ENCODE measurements around the gene METRN.

The METRN gene

GRCh38 chr16:714558-715476, at the start of gene METRN:
Gene METRN (plus strand): TSS chr16:715118. CDS start chr16:715290, 172 bp downstream.
- DNase-seq (ENCODE audit: low read depth): peak; percentile 86

DNA sequence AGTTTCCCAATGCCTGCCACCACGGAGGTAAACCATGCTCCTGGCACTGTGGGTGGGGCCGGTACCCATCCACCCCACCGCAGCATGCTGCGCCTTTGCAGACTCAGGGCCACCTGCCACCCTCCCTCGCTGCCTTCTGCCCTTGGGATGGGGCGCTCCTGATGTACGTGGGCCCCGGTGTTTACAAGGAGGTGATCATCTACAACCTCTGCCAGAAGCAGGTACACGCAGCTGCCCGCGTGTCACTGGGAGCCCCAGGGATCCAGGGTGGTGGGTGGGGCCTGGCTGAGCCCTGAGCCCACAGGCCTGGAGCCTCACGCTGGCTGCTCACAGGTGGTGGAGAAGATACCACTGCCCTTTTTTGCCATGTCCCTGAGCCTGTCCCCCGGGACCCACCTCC, 48.3 kb upstream of the METRN start:
- no peak for DNase-seq (ENCODE audit: low read depth)

- no peak for DNase-seq (ENCODE audit: low read depth)
Observed at GRCh38 chr16:667113-667779, 47.7 kb upstream of the METRN start.

DNA sequence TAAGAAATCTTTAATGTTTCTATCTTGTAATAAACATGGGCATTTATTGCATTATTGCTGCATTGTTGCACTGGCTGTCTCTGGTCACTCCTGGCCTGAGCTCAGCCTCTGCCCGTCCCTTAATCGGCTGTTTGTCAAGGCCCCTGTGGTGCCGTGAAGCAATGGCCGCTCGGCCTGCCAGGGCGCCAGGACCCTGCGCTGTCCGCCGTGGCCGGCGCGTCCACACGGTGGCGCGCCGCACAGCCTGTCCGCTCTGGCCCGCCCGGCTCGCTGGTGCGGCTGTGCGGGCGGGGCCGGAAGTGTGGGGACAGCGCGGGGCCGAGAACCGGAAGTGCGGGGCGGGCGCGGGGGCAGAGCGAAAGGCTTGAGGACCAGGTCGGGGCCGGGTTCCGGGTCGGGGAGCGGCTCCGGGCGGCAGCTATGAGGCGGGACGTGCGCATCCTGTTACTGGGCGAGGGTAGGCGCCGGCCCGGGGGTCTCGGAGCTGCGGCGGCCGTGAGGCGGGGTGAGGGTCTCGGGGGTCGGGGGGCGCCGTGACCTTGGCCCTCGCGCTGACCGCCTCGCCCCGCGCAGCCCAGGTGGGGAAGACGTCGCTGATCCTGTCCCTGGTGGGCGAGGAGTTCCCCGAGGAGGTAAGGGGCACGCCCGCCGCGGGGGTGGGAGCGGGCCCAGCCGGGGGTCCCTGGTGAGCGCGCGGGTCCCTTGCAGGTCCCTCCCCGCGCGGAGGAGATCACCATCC, 47.0 kb upstream of the METRN start, which contains the start of gene RHOT2:
Gene RHOT2, plus strand, starts transcription at position 353 of the 739 bp plus-strand sequence. Its CDS starts 68 bp downstream, at position 421.
- peak; percentile 93 for DNase-seq (ENCODE audit: low read depth)

GRCh38 chr16:668519-669171, 46.3 kb upstream of the METRN start:
- no peak for DNase-seq (ENCODE audit: low read depth)

DNA sequence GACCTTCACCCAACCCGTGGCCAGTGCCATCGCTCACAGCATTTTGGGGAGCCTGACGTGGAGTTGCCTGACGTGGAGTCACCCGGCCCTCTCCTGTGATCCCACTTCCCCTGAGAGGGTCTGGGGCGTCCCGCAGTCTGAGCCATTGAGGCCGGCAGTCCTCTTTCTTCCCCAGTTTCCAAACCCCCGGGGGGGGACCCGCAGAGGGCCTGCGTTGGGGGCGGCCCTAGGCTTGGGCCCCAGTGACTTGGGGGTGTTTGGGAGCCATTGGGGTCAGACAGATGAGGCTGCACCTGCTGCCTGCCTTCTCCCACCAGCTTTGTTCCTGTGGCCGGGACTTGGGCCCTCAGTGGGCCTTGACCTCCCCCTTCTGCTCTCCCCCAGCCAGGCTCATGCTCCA, 45.3 kb upstream of the METRN start:
- no peak for DNase-seq (ENCODE audit: low read depth)

DNA sequence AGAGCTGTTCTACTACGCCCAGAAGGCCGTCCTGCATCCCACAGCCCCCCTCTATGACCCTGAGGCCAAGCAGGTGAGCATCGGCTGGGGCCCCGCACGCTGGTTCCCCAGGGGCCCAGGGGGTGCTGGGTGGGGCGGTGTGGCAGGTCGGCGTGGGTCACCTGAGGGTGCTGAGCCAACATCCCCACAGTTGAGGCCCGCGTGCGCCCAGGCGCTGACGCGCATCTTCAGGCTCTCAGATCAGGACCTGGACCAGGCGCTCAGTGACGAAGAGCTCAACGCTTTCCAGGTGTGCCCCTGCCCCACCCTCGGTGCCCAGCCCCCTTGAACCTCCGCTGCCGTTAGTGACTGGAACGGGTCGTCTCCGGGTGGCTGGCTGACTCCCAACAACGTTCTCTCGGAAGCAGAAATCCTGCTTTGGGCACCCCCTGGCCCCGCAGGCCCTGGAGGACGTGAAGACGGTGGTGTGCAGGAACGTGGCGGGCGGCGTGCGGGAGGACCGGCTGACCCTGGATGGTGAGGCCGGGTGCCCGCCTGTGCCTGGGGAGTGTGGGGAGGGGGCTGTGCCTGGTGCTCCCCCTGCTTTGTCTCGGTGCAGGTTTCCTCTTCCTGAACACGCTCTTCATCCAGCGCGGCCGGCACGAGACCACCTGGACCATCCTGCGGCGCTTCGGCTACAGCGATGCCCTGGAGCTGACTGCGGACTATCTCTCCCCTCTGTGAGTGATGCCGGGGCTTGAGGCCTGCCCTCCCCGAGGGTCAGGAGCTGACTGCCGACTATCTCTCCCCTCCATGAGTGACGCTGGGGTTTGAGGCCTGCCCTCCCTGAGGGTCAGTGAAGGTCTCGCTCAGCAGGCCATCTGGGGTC, 44.2 kb upstream of the METRN start:
- no peak for DNase-seq (ENCODE audit: low read depth)

DNA sequence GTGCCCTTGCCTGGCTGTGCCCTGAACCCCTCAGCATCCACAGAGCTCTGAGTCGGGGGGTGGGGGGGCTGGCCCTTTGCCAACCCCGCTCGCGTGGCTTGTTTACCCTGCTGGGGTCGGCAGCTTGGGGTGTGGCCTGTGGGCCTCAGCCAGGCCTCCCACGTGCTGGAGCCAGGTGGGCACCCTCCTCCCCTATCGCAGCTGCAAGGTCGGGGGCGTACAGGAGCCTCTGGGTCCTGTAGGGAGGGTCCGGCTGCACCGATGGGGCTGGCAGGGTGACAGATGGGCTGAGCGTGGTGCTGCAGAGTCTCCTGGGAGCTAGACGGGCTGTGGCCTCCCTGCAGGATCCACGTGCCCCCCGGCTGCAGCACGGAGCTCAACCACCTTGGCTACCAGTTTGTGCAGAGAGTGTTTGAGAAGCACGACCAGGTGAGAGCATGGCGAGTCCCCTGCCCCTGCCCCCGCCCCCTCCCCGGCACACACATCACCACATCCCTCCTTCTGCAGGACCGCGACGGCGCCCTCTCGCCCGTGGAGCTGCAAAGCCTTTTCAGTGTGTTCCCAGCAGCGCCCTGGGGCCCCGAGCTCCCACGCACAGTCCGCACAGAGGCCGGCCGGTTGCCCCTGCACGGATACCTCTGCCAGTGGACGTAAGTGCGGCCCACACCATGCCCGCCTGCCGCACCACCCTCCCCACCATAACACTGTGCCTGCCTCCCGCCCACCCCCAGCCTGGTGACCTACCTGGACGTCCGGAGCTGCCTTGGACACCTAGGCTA, 43.4 kb upstream of the METRN start:
- no peak for DNase-seq (ENCODE audit: low read depth)

- DNase-seq (ENCODE audit: low read depth): no peak
Observed at GRCh38 chr16:672371-672770, 42.5 kb upstream of the METRN start.

DNA sequence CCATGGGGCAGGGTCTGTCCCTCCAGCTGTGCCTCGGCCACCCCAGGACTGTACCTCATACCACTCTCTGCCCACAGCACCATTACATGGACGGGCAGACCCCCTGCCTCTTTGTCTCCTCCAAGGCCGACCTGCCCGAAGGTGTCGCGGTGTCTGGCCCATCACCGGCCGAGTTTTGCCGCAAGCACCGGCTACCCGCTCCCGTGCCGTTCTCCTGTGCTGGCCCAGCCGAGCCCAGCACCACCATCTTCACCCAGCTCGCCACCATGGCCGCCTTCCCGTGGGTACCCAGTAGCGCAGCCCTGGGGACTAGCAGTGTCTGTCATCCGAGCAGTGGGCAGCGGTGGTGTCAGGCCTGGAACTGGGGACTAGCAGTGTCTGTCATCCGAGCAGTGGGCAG, 42.1 kb upstream of the METRN start:
- DNase-seq (ENCODE audit: low read depth): no peak

- no peak for DNase-seq (ENCODE audit: low read depth)
Observed at GRCh38 chr16:673399-673991, 41.4 kb upstream of the METRN start.

DNA sequence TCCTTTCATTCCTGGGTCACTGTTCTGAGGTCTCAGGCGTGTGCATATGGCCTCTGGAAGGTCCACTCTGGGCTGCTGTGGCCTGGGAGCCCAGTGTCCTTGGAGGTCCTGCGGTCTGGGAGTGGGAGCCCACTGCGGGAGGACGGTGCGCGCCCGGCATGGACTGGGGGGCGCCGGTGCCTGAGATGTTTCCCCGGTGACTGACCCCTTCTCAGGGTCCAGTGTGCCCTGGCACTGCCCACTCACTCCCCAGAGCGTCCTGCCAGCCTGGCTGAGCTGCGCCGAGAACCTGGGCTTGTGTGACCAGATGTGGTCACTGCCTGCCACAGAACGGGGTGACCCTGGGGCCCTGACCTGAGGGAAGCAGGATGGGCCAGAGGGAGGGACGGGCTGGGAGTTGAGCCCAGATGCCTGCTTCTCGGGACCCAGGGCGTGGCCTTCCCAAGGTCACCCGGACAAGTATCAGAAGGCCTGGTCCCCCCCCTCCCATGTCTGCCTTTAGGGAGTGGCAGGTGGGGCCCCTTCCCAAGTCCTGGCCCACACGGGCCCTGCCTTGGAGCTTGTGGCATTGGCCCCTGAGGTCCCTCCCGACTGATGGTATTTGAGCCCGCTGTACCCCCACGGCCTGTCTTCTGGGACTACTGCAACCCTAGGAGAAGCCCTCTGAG, 40.6 kb upstream of the METRN start:
- no peak for DNase-seq (ENCODE audit: low read depth)

DNA sequence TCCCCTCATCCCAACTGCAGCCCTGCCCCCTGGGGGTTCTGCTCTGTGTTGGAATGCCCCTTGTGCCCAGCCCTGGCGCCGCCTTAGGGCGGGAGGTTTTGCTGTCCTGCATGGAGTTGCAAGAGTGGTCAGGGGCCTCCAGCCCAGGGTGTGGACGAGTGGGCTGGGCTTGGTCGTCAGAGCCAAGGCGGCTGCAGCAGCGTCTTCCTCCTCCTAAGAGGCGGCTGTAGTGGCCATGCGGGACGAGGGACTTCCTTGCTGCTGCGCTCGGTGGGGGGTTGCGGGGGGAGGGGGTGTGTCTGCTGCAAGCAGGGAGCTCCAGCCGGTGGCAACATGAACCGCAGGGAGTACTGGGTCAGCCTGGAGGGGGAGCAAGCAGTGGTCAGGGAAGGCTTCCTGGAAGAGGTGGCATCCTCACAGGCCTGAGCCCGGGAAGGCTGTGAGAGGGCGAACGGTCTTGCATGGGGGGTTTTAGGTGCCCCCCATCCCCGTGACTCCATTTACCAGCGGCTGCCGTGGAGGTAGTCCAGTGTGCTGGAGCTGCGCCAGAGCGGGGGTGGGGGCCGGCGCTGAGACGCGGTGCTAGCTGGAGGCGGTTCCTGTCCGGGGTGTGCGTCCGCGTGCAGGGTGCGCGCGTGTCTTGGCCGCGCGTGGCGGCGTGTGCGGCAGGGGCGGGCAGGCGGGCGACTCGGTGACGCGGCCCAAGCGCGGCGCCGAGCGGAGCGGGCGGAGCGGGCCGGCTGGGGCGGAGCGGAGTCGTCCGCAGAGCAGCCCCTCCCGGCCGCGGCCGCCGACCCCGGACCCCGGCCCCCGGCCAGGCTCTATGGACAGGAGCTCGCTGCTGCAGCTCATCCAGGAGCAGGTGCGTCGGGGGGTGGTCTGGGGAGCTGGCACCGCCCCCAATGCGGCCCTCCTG, 39.7 kb upstream of the METRN start, which contains the start of gene RHBDL1:
Gene RHBDL1, plus strand, starts transcription at position 704 of the 916 bp plus-strand sequence. Its CDS starts 120 bp downstream, at position 824.
- no peak for DNase-seq (ENCODE audit: low read depth)

- DNase-seq (ENCODE audit: low read depth): no peak
Observed at GRCh38 chr16:675884-676564, 38.9 kb upstream of the METRN start.

- no peak for DNase-seq (ENCODE audit: low read depth)
Observed at GRCh38 chr16:676565-676902, 38.4 kb upstream of the METRN start.

- DNase-seq (ENCODE audit: low read depth): no peak
Observed at GRCh38 chr16:676913-677312, 38.0 kb upstream of the METRN start.

Data from activated T-helper 9 cell treated with anti-CD3 and anti-CD28 coated beads, Interleukin-2, amount 50 U/mL, for 16 hours (primary cell).